Suppressor macrophage treated with lipopolysaccharide for 1 hour (primary cell): ENCODE results near the gene DNAH10.
A peak's percentile ranks its signal among the peaks of the same experiment; 100 is the strongest.

Experiments
- DNase-seq, 3 donors: peaks; one replicate each; pipeline ENCODE4 v3.0.0-alpha.2; 2020 to 2022

DNAH10 gene

DNA sequence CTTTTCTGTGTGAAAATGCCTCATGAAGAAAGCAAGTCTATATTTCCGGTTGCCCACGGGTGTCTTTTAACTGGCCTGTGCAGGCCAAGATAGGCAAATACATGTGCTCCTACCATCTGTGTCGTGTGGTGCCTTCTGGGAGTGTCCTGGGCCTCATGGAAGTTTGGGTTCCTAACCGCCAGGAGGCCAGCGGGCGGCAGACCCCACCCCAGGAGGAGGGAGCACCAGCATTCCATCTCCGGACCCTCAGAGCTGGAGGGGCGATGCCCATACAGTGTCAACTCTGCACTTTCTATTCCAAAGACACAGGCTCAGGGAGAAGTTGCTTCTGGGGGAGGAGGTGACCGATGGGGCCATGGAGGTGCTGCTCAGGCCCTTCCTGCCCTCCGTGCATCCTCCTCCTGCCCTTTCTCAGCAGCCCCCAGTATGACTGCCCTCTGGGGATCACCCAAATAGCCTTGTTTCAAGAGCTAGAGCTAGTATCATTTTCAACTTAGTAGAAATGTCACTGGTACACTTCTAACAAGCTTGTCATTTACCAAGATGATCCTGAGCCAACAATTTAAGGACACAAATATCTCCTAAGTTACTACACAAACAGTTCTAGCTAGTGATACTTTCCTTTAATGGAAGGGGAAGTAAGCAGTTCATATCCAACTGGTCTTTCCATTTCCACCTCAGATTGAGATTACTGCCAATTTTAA is 192.7 kb downstream of the DNAH10 start:
- no peak for DNase-seq

DNA sequence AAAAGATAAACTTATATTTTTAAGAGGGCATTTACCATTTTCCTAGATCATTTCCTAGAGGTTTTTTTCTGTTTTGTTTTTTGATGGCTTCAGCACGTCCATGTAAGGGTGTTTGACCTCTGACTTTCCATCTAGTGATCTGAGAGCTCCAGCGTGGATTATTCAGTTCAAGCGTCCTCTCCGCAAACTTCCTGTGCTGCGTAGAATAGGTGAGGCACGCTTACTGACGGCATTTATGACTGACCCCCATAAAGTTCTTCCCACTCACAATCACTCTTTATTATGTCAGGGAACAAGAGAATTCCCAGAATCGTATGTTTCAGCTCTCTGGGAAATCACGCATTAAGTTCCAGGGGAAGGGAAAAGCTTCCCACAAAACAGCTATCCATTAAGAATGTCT is 194.1 kb downstream of the DNAH10 start:
- DNase-seq = no peak

DNA sequence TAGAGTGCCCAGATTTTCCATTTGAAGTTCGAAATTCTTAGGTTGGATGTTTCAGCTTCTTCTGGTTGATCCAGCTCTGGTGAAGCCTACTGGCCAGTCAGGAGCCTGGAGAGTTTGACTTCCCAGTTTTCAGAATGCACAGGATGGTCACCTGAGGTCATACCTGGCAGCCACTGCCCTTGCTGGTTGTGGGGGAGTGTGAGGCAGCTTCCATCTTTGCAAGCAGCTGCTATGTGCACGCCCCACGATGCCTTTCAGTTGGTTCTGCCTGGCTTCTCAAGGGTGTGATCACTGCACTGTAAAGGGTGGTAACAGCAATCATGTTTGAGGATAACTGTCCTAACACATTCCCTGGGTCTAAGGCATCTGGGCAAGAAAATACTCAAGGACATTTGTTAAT is 195.1 kb downstream of the DNAH10 start:
- DNase-seq = no peak

DNA sequence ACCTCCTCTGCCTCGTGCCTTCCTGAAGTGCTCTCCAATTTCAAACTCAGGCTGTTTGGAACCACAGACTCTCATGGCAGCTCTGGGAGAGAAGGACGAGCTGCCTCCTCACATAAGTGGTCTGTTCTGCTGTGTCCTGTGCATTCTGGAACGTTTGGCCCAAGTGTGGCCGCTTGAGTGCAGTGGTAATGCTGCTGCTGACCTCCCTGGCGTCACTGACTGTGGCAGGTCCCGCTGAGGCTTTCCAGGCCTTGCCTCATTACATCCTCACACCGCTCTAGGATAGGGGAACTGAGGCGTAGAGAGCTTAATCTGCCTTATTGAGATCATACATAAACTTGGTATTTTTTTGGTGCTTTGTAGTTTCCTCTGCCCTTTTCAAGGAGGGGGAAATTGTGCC is 196.4 kb downstream of the DNAH10 start:
- no peak for DNase-seq

DNA sequence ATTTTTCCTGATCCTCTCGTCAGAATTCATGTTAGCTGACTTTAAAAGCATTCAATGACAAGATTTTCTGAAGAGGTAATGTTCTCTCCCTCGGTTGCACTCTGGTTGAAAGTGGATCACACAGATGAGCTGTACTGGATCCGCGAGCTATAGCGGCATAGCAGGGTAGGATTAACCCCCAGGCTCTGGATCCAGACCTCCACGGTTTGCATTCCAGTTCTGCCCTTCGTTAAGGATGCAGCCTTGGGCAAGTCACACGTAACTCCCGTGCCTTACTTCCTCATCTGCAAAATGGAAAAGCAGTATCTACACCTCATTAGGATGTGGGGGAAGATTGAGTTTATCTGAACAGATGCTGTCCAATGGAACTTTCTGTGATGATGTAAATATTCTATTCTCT is 196.8 kb downstream of the DNAH10 start:
- no peak for DNase-seq

DNA sequence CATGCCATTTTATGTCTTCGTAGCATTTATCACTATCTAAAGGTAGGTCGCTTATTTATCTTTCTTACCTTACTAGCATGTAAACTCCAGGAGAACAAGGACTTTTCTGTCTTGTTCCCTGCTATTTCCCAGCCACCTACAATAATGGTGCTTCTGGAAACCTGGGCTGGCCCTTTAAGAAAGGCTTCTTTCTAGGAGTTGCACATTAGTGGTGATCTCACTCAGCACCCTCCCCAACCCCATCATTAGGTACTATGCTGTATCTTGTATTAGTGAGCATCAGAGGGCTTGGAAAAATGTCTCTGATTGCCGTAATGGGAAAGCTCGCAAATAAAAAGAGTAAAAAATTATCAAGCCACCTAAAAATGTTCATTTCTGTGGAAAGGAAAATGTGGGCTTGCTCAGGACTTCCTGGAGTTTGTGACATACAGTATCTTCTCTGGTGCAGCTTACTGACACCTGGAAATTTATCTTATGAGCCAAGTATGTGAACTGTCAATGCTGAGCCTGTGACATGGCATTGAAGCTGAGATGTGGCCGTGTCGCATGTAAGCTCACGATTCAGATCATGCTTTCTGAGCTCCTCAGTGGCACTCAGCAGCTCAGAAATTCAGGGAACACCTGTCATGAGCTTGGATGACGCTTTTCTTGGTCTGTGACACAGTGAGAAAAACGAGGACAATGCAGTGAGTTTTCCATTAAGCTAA is 198.1 kb downstream of the DNAH10 start:
- DNase-seq = no peak

DNA sequence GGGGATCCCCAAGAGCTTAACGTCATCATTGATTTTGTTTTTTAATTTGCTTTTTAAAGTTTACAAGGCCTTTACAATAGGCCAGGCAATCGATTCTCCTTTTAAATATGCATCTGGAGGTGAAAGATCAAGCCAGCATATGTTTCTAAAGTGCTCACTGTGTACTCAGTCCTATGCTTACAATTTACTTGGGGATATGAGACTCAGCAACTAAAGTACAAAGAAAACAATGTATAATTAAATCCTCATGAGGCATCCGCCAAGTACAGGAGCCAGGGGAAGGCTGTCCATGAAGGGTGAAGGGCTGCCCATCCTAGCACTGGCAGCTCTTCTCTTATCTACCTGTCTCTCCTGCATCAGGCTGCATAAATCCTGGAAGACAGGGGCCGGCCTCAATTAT is 198.8 kb downstream of the DNAH10 start:
- no peak for DNase-seq

DNA sequence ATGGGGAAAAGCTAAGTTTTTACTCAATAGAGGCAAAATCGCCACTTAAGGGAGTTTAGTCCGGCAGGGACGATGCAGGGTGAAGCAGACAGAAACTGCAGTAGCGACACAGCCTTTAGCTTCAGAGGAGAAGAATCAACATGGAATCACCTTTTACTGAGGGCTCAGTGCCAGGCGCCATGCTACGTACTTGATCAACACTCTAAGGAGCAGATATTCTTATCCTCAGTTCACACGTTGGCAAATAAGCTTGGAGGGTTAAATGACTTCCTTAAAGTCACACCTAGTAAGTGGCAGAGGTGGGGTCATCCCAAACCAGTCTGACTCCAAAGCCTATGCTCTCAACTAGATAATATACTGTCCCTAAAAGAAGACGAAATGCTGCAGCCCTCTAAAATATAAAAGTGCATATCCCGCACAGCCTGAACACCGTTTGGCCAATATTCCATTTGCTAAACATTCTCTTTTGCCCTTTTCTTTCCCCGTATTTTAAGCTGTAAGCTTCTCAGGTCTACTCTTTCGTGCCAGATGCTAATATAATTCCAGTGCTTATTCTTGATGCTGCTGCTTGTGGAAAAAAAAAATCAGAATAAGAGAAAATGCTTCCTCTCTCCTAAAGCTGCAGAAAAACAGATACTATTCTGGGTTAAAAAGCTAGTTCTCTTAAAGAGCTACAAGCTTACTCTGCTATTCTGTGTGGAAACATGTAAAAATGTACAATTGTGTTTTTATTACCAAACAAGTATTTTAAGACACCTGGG is 199.7 kb downstream of the DNAH10 start:
- no peak for DNase-seq

DNA sequence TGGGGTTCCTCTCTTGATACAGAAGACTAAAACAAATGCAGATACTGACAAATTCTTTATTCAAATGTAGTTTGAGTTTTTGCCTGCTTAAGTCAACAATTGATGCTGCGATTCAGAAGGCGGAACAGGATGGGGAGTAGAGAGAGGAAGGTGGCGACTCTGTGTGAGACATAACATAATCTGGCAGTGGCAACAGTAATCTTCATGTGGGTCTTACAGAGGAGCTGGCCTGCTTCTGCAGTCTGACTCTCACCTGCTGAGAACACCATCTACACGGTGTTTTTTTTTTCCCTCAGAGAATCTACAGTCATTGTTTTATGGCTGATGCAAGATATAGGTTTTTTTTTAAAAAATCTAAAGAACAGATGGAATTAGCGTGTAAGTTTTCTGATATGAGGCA is 200.4 kb downstream of the DNAH10 start:
- no peak for DNase-seq

DNA sequence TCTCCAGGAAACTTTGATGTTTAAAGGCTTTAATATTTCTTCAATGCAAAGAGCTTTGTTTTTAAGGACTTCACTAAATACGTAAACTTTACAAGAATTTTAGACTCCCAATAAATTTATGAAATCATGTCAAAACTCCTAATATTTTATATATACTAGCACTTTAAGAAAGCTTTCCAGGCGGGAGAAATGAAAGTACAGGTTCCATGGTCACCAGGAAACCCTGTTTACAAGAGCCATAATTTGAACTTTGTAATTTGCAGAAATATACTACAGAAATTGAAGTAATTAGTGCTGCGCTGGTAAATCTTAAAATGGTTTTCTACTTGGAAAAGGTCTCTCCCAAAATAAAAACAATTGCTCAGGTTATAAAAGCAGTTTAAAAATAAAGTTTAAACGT is 201.7 kb downstream of the DNAH10 start:
- DNase-seq = no peak

DNA sequence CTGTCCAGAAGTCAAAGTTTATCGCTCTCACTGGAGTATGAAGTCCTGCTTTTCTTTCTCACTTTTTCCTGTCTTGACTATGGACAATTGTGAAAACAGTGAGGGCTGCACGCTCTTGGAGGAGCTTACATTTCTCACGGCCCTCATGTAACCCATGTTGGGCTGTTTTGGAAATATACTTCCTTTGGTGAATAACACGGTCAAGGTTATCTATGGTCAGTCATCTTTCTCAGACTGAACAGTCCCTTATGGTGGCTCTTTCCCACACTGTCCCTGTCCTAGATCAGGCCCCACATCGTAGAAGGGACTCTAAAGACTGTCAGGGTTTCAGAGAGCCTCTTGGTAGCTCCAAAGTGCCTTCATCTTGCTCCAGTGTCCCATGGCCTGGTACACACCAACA is 203.3 kb downstream of the DNAH10 start:
- DNase-seq = no peak

DNA sequence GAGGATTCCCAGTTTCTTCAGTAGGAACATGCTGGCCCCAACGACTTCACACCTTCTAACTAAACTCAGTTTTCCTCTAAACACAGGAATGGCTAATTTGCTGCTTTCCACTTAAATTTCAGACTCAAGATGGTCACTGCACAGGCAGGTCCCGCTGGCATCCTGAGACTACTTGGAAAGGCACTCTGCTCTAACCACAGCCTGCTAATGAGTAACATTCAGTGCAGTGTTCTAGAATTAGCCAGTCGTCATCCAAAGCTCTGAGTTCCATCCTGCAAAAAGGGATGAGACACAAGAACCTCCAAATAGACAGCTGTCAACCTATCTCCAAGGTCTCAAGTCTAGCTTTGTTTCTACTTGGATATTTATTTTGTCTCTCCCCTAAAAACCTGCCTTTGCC is 204.5 kb downstream of the DNAH10 start:
- DNase-seq = no peak

DNA sequence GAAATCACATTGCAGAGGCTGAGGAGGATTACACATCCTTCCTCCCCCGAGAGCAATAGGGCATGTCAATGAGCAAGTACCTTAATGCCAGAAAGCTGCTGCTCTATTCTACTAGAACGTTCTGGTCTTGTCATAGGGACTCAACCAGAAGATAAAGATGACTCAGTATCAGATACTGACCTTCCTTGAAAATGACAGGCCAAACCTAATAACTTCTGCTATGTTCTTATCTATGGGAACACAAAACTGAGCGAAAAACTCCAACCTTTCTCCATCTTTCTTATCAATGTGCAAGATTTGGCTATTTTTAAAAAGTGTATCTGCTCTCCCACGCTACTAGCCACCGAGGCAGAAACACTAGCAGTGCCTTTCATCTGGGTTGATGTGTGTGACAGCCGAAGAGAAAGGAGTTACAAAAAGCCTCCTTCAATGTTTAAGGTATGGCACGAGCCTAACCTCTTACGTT is 205.1 kb downstream of the DNAH10 start:
- DNase-seq = no peak

DNA sequence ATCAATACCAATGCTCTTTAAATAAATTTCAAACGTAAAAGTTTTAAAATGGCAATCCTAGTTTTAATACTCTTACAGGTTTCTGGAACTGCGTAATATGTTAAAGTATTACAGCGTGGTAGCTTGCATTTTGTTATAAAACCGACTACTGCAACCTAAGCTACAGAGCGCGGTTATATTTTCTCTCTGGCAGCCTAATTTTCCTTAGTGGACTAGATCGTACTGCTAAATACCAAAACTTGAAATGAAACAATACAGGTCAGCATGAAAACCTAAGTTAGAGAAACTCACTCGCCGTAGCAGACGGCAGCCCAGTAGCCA is 209.3 kb downstream of the DNAH10 start:
- DNase-seq = peak in 1 of 3 donors; percentile 25

DNA sequence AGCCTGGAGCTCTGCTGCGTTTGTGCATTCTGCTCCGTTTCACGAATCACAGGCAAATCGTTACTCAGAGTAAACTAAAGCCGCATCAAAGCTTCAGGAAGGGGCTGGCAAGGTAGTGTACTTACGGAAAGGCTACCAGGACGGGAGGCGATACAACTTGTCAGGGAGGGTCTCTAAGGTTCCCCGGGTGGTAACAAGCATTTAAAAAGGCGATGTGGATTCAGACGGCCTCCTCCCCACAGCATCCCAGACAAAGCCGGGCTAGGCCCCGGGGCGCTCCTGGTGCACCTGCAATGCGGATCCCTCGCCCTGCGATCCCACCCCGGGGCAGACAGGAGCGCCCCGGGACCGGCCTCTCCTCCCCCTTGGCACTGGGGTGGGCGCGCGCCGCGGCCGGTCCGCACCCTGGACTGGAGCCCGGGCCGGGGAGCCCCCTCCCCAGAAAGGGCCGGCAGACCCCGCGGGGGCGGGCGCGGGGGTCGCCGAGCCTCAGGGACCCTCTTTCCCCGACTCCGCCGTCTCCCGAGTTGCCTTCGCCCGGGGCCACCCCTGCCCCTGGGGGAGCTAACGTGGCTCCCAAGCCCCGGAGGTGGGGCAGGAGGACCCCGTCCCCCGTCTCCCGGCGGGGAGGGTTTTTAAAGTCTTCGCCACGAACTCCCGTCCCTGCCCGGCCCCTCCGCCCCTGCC is 209.8 kb downstream of the DNAH10 start:
- peak in 2 of 3 donors; percentile 33 for DNase-seq

DNA sequence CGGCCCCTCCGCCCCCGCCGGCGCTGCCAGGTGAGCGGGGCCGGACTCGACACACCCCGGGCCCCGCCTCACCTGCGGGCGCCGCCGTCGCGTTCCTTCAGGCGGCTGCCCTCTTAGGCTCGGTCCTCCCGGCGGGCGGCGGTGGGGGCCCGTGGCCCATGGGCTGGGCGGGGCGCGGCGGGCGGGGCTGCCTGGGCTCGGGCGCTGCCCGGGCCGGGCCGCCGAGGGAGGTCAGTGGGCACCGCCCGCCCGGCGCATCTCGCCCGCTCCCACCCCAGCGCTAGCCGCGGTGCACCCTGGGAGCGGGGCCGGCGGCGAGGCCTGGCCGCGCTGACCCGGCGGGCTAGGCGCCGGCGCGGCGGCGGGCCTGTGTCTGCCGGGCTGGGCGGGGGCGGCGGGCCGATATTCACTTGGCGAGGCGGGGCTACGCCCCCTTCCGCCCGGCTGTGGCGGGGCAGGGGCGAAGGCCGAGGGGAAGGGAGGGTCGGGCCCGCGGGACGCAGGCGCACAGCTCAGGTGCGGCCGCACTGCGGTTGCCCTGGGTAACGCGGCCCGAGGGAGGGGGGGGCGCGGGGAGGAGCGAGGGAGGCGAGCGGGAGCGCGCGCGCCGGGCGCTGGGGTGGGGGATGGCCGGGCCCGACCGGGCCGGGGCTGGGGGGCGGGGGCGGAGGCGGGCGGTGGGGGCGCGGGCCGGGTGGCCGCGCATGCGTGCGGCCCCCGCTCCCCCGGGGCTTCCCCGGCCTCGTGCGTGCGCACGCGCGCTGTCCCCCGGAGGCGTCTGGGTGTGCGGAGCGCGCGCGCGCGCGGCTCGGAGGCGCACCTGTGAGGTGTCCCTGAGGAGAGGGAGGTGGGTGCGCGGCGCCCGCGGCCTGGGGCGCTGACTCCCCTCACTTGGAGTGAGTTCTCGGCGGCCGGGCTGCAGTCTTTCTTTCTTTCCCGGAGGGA is 210.6 kb downstream of the DNAH10 start, which contains the start of the genes CCDC92 and ZNF664:
Gene CCDC92 (minus strand): TSS at position 375 of the 945 bp plus-strand sequence. CDS start 28,526 bp downstream, outside the sequence.
Gene ZNF664 (plus strand): TSS at position 759 of the 945 bp plus-strand sequence. CDS start 38,930 bp downstream, outside the sequence.
- DNase-seq = peak; percentile 86 to 96 (median 92)

DNA sequence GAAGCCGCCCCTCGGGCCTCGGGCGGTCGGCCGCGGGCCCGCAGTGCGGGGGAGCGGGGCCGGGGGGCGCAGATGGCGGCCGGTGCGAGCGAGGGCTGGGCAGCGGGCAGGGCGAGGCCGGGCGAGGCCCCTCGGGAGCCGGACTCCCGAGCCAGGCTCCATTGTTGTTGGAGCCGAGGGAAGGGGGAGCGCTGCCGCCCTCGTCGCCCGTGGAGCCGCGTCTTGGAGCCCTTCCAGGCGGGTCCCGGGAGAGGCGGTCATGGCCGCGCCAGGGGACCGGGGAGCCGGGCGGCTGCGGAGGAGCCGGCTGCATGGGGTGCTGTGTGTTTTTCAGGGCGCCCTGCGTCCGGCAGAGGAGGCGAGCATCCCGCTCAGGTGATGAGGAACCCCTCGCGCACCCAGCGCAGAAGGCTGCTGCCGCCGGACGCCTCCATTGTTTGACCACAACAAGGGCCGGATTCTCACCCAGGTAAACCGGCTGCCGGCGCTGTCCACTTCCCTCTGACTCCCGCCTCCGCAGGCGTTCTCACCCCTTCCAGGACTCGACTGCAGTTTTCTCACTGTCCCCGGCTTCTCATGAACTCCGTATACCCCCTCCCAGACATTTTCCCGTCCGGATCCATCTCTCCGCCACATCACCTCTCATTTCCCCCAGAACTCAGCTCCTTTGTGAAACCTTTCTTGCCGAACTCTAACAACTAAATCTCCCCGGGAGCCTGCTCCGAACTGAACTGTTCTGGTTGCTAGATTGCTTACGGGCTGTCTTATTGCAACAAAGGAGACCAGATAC is 211.6 kb downstream of the DNAH10 start:
- DNase-seq = peak in 2 of 3 donors; percentile 26 to 52

DNA sequence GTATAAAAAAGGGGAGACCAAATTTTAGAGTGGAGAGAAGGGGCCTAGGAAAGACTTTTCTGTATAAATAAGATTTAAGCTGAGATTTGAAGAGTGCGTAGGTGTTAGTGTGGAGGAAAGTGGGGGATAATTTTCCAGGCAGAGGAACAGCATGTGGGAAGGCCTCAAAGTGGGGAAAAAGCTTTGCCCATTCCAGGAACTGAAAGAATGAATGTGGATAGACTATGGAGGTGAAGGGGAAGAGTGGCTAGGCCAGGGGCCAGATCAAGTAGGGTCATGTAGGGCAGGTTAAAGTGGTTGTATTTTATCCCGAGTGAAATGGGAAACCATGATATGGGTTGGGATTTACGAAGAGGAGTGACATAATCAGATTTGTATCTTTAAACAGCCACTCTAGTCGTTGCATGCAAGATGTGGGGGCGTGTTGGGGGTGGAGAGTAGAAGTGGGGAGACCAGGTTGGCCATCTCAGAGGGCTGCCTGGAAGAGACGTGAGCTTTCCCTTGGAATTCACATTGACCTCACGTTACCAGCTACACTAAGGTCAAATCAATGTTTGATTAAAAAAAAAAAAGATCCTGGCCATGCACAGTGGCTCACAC is 214.2 kb downstream of the DNAH10 start:
- no peak for DNase-seq

DNA sequence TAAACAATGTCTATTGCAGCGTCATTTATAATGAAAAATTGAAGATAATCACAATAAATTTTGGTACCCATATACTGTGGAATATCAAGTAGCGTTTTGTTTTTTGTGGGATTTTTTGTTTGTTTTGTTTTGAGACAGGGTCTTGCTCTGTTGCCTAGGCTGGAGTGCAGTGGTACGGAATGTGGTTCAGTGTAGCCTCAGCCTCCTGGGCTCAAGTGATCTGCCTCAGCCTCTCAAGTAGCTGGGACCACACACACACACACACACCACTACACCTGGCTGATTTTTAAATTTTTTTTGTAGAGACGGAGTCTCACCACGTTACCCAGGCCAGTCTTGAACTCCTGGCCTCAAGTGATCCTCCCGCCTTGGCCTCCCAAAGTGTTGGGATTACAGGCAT is 217.5 kb downstream of the DNAH10 start:
- no peak for DNase-seq

DNA sequence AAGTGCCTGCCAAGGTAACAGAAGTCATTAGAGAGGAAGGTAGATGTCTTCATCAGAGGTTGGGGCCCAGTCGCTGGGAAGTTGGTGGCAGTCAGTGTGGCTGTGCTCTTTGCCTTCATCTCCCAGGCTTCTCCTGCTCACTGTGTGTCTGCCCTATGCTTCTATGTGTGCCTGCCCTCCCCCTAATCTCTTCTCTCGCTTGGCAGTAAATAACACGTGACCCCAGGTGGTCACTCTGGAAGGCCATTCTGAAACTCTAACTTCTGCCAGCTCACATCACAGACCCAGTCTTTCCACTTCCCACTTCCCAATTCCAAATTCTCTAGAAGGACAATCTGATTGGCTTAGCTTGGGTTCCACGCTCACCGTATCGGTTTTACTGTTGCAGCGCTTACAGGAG is 220.2 kb downstream of the DNAH10 start:
- DNase-seq = no peak
